ENCODE data around the gene ZNF782.

ZNF782 gene

DNA sequence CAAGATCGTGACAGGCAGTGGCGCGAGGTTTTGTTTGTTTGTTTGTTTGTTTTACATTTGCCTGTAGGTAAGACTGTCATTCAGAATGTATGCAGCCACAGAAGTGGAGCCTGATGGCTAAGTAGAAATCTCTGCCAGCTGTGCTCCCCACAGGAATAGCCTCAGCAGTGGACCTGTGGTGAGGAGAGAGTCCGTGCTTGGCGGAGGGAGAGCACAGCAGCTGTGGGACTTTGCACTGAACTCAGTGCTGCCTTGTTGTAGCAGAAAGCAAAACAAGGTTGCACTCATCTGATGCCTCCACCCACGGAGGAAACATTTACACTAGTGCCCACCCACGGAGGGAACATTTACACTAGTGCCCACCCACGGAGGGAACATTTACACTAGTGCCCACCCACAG lies 4.4 kb upstream of the ZNF782 start:
- H3K4me3 ChIP-seq = no peak overlapping the region
- no peak overlapping the region for H3K9ac ChIP-seq (ENCODE audit: insufficient read length)
- no peaks in the 10 kb centered on the region for H3K36me3 ChIP-seq (ENCODE audit: insufficient read depth, low read length)
- no peak overlapping the region for H3K27ac ChIP-seq
- TF ChIP-seq POLR2AphosphoS5 (IDR thresholded peaks at IDR 0.05; ENCODE audit: borderline replicate concordance, low read depth, low read length) (no peak), FOXP2 (optimal IDR thresholded peaks at IDR 0.05; ENCODE audit: control extremely low read depth, extremely low read length, insufficient read depth) (no peak), EZH2 (IDR thresholded peaks at IDR 0.05) (no peak)
- no peaks in the 10 kb centered on the region for H3K9me3 ChIP-seq (ENCODE audit: low read depth, low read length)
- DNase-seq (ENCODE audit: low read depth, low spot score) = no peak

DNA sequence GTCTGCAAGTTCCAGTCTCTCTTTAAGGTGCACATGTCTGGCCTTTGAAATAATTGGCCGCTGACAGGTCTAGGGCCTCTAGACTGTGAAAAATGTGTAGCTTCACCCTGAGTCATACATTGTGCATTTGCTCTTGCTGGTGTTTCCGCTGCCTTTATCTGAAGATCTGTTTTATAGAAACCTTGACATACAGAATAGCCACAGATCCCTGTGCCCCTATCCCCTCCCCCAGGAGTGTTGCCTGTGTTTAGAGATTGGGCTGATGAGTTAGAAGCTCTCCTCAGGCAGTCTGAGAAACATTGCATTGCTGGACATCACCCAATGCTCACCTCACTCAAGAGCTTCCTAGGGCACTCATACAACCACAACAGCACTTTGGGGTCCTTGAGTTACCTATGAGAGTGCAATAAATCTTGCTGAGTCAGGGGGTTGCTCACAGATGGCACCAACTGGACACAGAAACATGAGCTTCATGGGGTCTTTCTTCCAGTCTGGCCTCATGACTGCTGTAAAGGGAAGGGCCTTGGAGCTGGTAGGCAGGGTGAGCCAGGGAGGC lies 3.8 kb upstream of the ZNF782 start:
- no peak overlapping the region for H3K9ac ChIP-seq (ENCODE audit: insufficient read length)
- no peak for TF ChIP-seq POLR2AphosphoS5 (IDR thresholded peaks at IDR 0.05; ENCODE audit: borderline replicate concordance, low read depth, low read length)
- TF ChIP-seq EZH2 (IDR thresholded peaks at IDR 0.05) = no peak
- no peak for TF ChIP-seq FOXP2 (optimal IDR thresholded peaks at IDR 0.05; ENCODE audit: control extremely low read depth, extremely low read length, insufficient read depth)
- no peak overlapping the region for H3K27ac ChIP-seq
- DNase-seq (ENCODE audit: low read depth, low spot score) = no peak
- no peaks in the 10 kb centered on the region for H3K36me3 ChIP-seq (ENCODE audit: insufficient read depth, low read length)
- H3K4me3 ChIP-seq = no peak overlapping the region
- H3K9me3 ChIP-seq (ENCODE audit: low read depth, low read length) = no peaks in the 10 kb centered on the region

DNA sequence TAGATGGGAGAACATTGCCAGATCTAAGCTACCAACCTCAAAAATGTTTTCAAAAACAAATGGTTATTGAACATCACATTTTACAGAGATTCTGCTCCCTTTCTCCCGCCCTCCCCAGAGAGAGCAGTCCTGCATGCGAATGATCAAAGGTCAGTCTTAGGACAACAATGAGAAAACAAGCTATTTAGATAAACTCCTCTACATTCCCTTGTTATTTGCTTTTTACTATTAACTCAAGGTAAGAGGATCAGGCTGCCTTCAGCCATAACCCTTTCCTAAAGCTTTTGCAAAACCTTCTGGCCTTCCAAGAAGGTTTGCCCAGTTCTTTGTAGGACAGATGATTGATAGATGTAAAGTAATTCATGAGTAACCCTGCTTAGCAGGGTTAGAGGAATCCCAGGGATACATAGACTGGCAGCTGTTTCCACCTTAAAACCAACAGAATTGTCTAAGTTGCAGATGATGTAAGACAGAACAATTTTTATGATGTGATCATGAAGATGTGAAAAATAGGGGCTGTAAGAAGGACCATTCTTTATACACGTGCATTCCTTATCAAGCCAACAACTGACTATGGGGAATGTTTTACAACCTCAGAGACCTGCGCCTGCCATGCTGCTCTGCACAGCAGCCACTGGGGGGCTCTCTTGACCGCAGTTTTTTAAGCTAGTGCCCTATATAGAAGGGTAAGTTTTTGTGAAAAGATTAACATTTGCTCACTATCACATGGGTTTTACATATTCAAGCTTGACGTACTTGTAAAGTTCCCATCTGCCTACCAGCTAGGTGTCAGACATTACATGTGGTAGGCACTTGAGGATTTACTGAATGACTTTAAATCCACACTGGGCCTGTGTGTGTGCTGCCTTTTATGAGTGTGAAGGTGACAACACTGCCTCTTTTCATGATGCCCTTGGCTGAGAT lies 2.3 kb upstream of the ZNF782 start:
- Histone ChIP-seq H3K9me3 (ENCODE audit: low read depth, low read length) (no peaks in the 10 kb centered on the region), H3K4me3 (no peak overlapping the region), H3K36me3 (ENCODE audit: insufficient read depth, low read length) (no peaks in the 10 kb centered on the region; the same call in 1 of the 2 replicates), H3K9ac (ENCODE audit: insufficient read length) (no peak overlapping the region), H3K27ac (no peak overlapping the region)
- DNase-seq (ENCODE audit: low read depth, low spot score) = peak; percentile 48
- TF ChIP-seq POLR2AphosphoS5 (IDR thresholded peaks at IDR 0.05; ENCODE audit: borderline replicate concordance, low read depth, low read length) (no peak), EZH2 (IDR thresholded peaks at IDR 0.05) (no peak), FOXP2 (optimal IDR thresholded peaks at IDR 0.05; ENCODE audit: control extremely low read depth, extremely low read length, insufficient read depth) (no peak)

DNA sequence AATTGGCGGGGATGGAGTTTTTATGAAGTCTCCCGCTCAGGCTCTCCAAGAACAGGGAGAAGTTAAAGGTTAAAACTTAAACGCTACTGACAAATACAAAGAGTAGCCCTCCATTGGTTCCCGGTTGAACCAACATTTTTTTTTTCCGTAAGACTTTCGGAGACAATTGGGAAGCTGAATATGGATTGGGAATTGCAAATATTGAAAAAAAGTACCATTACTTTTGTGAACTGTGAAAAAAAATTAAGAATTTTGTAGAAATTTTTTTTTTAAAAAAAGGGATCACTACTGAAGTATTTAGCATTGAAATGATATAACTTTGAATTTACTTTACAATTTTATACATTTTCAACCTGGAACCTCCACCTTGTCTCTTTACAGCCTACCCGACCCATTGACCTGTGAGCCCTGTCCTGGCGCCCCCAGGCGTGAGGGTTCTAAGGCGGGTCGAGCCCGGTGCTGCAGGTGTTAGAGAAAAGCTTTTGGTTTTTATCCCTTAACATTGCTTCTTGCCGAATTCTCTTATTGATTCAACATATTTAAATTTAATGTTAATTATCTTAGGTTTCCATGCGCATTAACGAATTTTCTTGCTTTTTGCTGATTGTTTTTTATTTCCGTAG lies 448 bp upstream of the ZNF782 start:
- no peak for DNase-seq (ENCODE audit: low read depth, low spot score)
- TF ChIP-seq FOXP2 (optimal IDR thresholded peaks at IDR 0.05; ENCODE audit: control extremely low read depth, extremely low read length, insufficient read depth) (no peak), EZH2 (IDR thresholded peaks at IDR 0.05) (no peak), POLR2AphosphoS5 (IDR thresholded peaks at IDR 0.05; ENCODE audit: borderline replicate concordance, low read depth, low read length) (no peak)
- Histone ChIP-seq H3K9ac (ENCODE audit: insufficient read length) (peak overlapping the region; percentile 73), H3K9me3 (ENCODE audit: low read depth, low read length) (no peaks in the 10 kb centered on the region), H3K4me3 (peak overlapping the region; percentile 90), H3K27ac (no peak overlapping the region), H3K36me3 (ENCODE audit: insufficient read depth, low read length) (no peaks in the 10 kb centered on the region; the same call in 1 of the 2 replicates)

DNA sequence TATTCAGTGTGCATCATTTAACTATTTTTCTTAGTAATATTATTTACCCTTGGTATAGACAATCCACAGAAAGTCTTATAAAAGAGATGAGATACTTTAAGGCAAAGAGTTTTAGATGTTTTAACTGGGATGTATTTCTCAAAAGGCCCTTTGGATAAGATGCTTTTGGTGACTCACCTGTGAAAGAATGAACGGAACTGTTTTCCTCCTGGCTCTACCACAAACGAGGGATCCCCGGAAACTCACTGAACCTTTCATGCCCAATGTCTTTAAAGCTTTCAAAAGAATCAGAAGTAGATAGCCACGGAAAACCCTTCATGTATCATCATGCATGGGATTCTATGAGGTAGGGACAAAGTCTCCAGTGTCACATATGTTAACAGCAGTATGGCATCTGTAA lies 1.6 kb downstream of the ZNF782 start:
- no peak for DNase-seq (ENCODE audit: low read depth, low spot score)
- TF ChIP-seq POLR2AphosphoS5 (IDR thresholded peaks at IDR 0.05; ENCODE audit: borderline replicate concordance, low read depth, low read length) (no peak), EZH2 (IDR thresholded peaks at IDR 0.05) (no peak), FOXP2 (optimal IDR thresholded peaks at IDR 0.05; ENCODE audit: control extremely low read depth, extremely low read length, insufficient read depth) (no peak)

DNA sequence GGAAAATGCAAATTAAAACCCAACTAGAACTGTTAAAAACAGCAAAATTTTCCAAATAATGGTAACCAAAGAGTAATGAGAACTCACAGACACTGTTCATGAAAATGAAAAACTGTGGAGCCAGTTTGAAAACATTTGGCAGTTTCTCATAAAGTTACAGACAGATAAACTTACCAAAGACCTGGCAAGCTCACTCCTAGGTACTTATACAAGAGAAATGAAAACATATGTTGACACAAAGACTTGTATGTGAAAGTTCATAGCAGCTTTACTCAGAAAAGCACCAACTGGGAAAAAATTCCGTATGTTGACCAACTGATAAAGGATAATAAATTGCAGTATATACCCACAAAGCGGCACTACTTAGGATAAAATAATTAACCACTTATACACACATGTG lies 10.3 kb downstream of the ZNF782 start:
- DNase-seq (ENCODE audit: low read depth, low spot score) = no peak
- TF ChIP-seq EZH2 (IDR thresholded peaks at IDR 0.05) = no peak
- no peak for TF ChIP-seq POLR2AphosphoS5 (IDR thresholded peaks at IDR 0.05; ENCODE audit: borderline replicate concordance, low read depth, low read length)
- no peak for TF ChIP-seq FOXP2 (optimal IDR thresholded peaks at IDR 0.05; ENCODE audit: control extremely low read depth, extremely low read length, insufficient read depth)
- Histone ChIP-seq H3K4me3 (no peak overlapping the region), H3K9me3 (ENCODE audit: low read depth, low read length) (peaks cover 17% of the 10 kb centered on the region), H3K27ac (no peak overlapping the region), H3K36me3 (ENCODE audit: insufficient read depth, low read length) (peaks cover 34% of the 10 kb centered on the region), H3K9ac (ENCODE audit: insufficient read length) (no peak overlapping the region)

More for the DNA sequence above, 1.6 kb downstream of the ZNF782 start:
- H3K9ac ChIP-seq (ENCODE audit: insufficient read length) = no peak overlapping the region
- H3K27ac ChIP-seq = no peak overlapping the region
- H3K9me3 ChIP-seq (ENCODE audit: low read depth, low read length) = no peaks in the 10 kb centered on the region; the same call in 1 of the 2 replicates
- peak overlapping the region; percentile 90 for H3K4me3 ChIP-seq
- no peaks in the 10 kb centered on the region; the same call in 1 of the 2 replicates for H3K36me3 ChIP-seq (ENCODE audit: insufficient read depth, low read length)

DNA sequence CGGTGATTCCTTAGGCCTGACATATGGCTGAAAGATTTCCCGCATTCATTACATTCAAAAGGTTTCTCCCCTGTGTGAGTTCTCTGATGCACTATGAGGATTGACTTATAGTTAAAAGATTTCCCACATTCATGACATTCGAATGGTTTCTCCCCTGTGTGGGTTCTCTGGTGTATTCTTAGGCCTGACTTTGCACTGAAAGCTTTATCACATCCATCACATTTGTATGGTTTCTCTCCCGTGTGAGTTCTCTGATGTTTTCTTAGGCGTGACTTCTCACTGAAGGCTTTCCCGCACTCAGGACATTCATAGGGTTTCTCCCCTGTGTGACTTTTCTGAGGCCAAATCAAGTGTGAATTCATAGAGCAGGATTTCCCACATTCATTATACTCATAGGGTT lies 35.8 kb downstream of the ZNF782 start:
- H3K36me3 ChIP-seq (ENCODE audit: insufficient read depth, low read length) = peaks cover 47% of the 10 kb centered on the region
- peaks cover 28% of the 10 kb centered on the region for H3K9me3 ChIP-seq (ENCODE audit: low read depth, low read length)
- DNase-seq (ENCODE audit: low read depth, low spot score) = no peak
- no peak overlapping the region for H3K9ac ChIP-seq (ENCODE audit: insufficient read length)
- no peak overlapping the region for H3K4me3 ChIP-seq
- no peak overlapping the region for H3K27ac ChIP-seq
- TF ChIP-seq EZH2 (IDR thresholded peaks at IDR 0.05) (no peak), FOXP2 (optimal IDR thresholded peaks at IDR 0.05; ENCODE audit: control extremely low read depth, extremely low read length, insufficient read depth) (no peak), POLR2AphosphoS5 (IDR thresholded peaks at IDR 0.05; ENCODE audit: borderline replicate concordance, low read depth, low read length) (no peak)

DNA sequence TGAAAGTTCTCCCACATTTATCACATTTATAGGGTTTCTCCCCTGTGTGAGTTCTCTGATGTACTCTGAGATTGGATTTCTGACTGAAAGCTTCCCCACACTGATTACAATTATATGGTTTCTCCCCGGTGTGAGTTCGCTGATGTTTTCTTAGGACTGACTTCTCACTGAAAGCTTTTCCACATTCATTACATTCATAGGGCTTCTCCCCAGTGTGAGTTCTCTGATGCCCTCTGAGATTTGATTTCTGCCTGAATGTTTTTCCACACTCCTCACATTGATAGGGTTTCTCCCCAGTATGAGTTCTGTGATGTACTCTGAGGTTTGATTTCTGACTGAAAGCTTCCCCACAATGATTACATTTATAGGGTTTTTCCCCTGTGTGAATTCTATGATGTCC lies 36.3 kb downstream of the ZNF782 start:
- H3K4me3 ChIP-seq = no peak overlapping the region
- TF ChIP-seq POLR2AphosphoS5 (IDR thresholded peaks at IDR 0.05; ENCODE audit: borderline replicate concordance, low read depth, low read length) (no peak), FOXP2 (optimal IDR thresholded peaks at IDR 0.05; ENCODE audit: control extremely low read depth, extremely low read length, insufficient read depth) (no peak), EZH2 (IDR thresholded peaks at IDR 0.05) (no peak)
- DNase-seq (ENCODE audit: low read depth, low spot score) = no peak
- peaks cover 31% of the 10 kb centered on the region for H3K9me3 ChIP-seq (ENCODE audit: low read depth, low read length)
- no peak overlapping the region for H3K9ac ChIP-seq (ENCODE audit: insufficient read length)
- H3K36me3 ChIP-seq (ENCODE audit: insufficient read depth, low read length) = peaks cover 41% of the 10 kb centered on the region
- H3K27ac ChIP-seq = no peak overlapping the region
